Activated naive CD4-positive, alpha-beta T cell treated with anti-CD3 and anti-CD28 coated beads for 36 hours (primary cell): ENCODE results near the gene DNAJB8. TPM values are rescaled to one million over a fixed set of nuclear protein-coding genes. Genes with fewer than 3 reads are reported as not detected.

ENCODE experiments used
- CTCF ChIA-PET: fragments of 350-600 bp; sonication (Branson Sonifier 250); formaldehyde crosslinking; loops from one replicate; lab custom pipeline; 2021; ENCODE audit warnings: antibody characterized with exemption; lab: Charles Lee
- DNase-seq: peaks from one replicate; pipeline ENCODE4 v3.0.0-alpha.2; 2020
- H3K27ac Mint-ChIP-seq: one replicate; pipeline ENCODE4 v1.8.0; 2021; ENCODE audit warnings: mild to moderate bottlenecking, mixed read lengths
- H3K27me3 Mint-ChIP-seq: one replicate; pipeline ENCODE4 v1.8.0; 2021; ENCODE audit warnings: low read depth, mixed read lengths
- H3K36me3 Mint-ChIP-seq: one replicate; pipeline ENCODE4 v1.8.0; 2021; ENCODE audit warnings: low read depth, mixed read lengths
- H3K4me1 Mint-ChIP-seq: one replicate; pipeline ENCODE4 v1.8.0; 2021; ENCODE audit warnings: low read depth, mixed read lengths
- H3K4me3 Mint-ChIP-seq: one replicate; pipeline ENCODE4 v1.8.0; 2021; ENCODE audit warnings: mild to moderate bottlenecking, moderate library complexity, mixed read lengths
- H3K9me3 Mint-ChIP-seq: one replicate; pipeline ENCODE4 v1.8.0; 2021; ENCODE audit warnings: mixed read lengths
- intact Hi-C: fragments of 100-400 bp; cut with micrococcal nuclease; formaldehyde crosslinking; loops from one replicate; pipeline ENCODE4 v1.15.1; 2023
- total RNA-seq, 2 experiments: library from RNA; stranded (reverse); gene quantifications; one replicate each; pipeline ENCODE4 v1.2.3, GENCODE V29; 2021

The DNAJB8 gene
- total RNA-seq, 2 experiments from 2014 or later, result not detected

DNA sequence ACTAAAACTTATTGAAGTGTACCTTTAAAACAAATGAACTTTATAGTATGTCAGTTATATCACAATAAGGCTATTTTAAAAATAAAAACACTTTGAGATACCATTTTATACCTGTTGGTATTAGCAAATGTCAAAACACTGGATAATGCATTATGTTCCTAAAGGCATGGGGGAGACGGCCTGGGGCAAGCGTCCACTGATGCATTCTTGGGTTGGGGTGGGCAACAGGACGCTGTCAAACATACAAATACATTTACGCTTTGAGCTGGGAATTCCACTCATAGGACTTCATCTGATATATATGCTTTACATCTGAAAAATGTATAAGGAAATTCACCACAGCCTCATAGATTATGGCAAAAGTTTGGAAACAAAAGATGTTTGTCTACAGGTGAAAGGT is 33.9 kb upstream of the DNAJB8 start:
- H3K27me3 Mint-ChIP-seq, result peaks cover 30% of the 10 kb centered on the region
- CTCF ChIA-PET, result interaction anchor here (1.6 kb wide), 1 partner anchor 75 kb away, joined by 5 read pairs; no protein-coding TSS in a partner anchor
- H3K4me3 Mint-ChIP-seq, result no peak overlapping the region
- no peaks in the 10 kb centered on the region for H3K4me1 Mint-ChIP-seq
- no peak overlapping the region for H3K27ac Mint-ChIP-seq
- no peak for DNase-seq
- no peaks in the 10 kb centered on the region for H3K9me3 Mint-ChIP-seq
- no peaks in the 10 kb centered on the region for H3K36me3 Mint-ChIP-seq
- intact Hi-C loops, result loop anchor here (2.0 kb wide), 1 partner anchor 84 kb away; no protein-coding TSS in a partner anchor

DNA sequence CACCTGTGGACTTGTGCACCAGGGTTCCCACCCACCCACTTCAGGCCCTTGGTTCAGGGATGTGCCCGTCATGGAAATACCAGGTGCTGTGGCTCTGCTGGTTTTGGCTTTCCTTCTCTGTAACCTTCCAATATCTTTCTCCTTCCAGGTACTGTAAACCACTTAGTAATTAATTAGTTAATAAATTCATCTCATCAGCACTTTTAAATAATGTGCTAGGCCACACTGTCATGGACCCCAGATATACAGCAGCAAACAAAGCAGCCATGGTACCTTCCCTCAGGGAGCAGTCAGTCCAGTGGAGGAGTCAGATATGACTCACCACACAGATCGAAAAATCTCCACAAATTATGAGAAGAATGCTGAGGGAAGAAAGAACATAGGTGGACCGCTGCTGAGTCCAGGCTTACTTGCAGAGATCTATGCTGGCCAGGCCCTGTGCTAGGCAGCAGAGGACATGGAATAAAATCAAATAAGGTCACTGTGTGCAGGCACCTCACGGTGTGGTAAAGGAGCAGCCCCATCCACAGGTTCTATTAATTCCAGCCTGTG is 33.1 kb upstream of the DNAJB8 start:
- CTCF ChIA-PET, result interaction anchor here (1.5 to 5.7 kb wide), 3 partner anchors 74 to 109 kb away, joined by 8 to 63 read pairs (median 11); no protein-coding TSS in a partner anchor
- Mint-ChIP-seq H3K4me1 (no peaks in the 10 kb centered on the region), H3K9me3 (no peaks in the 10 kb centered on the region), H3K27ac (no peak overlapping the region), H3K27me3 (peaks cover 37% of the 10 kb centered on the region), H3K36me3 (no peaks in the 10 kb centered on the region), H3K4me3 (no peak overlapping the region)
- intact Hi-C loops, result loop anchor here (2.0 to 10.0 kb wide), 2 partner anchors 85 to 345 kb away; partner anchors contain the start of gene EEFSEC
- no peak for DNase-seq

GRCh38 chr3:128498901-128499530 is 32.3 kb upstream of the DNAJB8 start:
- peaks cover 42% of the 10 kb centered on the region for H3K27me3 Mint-ChIP-seq
- no peak overlapping the region for H3K4me3 Mint-ChIP-seq
- no peaks in the 10 kb centered on the region for H3K36me3 Mint-ChIP-seq
- CTCF ChIA-PET, result interaction anchor here (0.5 to 5.7 kb wide), 8 partner anchors 8 to 655 kb away, joined by 3 to 63 read pairs (median 4); no protein-coding TSS in a partner anchor
- no peak for DNase-seq
- no peak overlapping the region for H3K27ac Mint-ChIP-seq
- no peaks in the 10 kb centered on the region for H3K9me3 Mint-ChIP-seq
- intact Hi-C loops, result loop anchor here (10.0 kb wide), 1 partner anchor 344 kb away; the partner anchor contains the start of gene EEFSEC
- H3K4me1 Mint-ChIP-seq, result no peaks in the 10 kb centered on the region

- peaks cover 2% of the 10 kb centered on the region for H3K4me1 Mint-ChIP-seq
- intact Hi-C loops, result loop anchor here (10.0 kb wide), 1 partner anchor 343 kb away; the partner anchor contains the start of gene EEFSEC
- H3K27me3 Mint-ChIP-seq, result peaks cover 49% of the 10 kb centered on the region
- no peak for DNase-seq
- no peak overlapping the region for H3K27ac Mint-ChIP-seq
- peak overlapping the region; percentile 49 for H3K4me3 Mint-ChIP-seq
- H3K9me3 Mint-ChIP-seq, result no peaks in the 10 kb centered on the region
- CTCF ChIA-PET, result interaction anchor here (0.9 to 5.7 kb wide), 9 partner anchors 8 to 111 kb away, joined by 3 to 63 read pairs (median 4); no protein-coding TSS in a partner anchor
- no peaks in the 10 kb centered on the region for H3K36me3 Mint-ChIP-seq
Measured at GRCh38 chr3:128498127-128498626, 31.5 kb upstream of the DNAJB8 start.

DNA sequence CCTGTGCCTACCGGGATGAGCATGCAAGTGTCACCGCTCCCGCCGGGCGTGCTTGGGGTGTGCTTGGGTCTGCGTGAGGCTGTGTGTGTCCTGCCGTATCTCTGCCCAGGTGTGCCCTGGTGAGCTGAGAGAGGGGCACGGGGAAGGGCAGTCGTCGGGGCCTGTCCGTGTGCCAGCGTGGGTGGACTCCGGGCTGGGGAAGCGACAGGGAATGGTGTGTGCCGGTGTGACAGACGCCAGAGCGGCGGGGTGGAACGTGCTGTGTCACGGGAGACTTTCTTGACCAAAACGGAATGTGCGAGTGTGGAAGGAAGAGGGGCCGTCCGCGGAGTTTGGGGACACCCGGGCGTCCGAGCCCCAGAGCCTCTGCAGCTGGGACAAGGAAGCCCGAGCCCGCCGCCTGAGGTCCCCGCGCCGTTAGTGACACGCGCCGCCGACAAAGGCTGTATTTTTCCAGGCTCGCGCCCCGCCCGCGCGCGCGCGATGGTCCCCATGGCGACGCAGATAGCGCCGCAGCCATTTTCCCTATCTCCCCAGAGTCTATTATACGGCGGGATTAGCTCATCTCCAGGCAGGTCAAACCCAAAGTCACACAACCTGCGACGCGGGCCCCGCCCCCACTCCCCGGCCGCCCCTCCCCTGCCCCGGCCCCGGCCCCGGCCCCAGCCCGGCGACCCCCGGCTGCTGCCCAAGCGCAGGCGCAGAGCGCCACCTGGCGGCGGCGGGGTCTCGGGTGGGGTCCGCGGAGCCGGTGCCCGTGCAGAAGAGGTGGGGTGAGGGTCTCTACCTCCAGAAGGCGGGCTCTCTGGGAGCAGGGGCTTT is 30.8 kb upstream of the DNAJB8 start:
- Mint-ChIP-seq H3K36me3 (no peaks in the 10 kb centered on the region), H3K27me3 (peaks cover 49% of the 10 kb centered on the region), H3K27ac (no peak overlapping the region), H3K4me3 (peak overlapping the region; percentile 68), H3K4me1 (peaks cover 3% of the 10 kb centered on the region), H3K9me3 (no peaks in the 10 kb centered on the region)
- CTCF ChIA-PET, result interaction anchor here (0.9 to 5.7 kb wide), 12 partner anchors 8 to 111 kb away, joined by 3 to 63 read pairs (median 4); no protein-coding TSS in a partner anchor
- DNase-seq, result peak; percentile 74
- intact Hi-C loops, result loop anchor here (1.0 to 10.0 kb wide), 5 partner anchors 8 to 423 kb away; partner anchors contain the start of gene EEFSEC

DNA sequence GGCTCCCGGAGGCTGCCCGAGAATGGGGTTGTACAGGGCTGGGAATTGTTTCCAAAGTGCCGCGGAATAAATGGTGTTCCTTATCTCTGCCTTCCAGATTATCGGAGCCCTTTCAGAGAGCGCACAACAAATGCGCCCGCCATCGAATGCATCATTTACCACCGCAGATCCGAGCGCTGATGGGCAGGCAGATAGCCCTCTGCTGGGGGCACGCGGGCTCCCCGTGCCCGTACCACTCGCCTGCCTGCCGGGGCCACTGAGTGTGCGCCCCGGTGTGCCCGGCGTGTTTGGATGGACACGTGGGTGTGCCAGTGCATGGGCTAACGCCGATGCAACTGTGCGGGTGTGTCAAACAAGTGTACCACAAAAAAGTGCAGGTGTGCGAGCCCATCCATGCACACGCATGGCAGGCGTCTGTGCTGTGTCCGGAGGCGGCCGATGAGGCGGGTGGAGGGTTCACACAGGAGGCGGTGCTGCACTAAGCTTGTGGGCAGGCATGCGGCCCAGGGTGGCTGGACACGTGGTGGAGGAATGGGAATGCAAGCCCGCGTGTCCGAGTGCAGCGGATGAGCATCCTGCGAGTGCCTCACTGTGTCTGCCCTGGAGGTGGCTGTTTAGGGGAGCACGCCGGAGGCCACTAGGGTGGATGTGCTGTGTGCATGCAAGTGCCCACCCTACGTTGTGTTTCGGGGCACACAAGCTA is 30.1 kb upstream of the DNAJB8 start:
- Mint-ChIP-seq H3K36me3 (no peaks in the 10 kb centered on the region), H3K27me3 (peaks cover 52% of the 10 kb centered on the region), H3K4me3 (peak overlapping the region; percentile 68), H3K9me3 (no peaks in the 10 kb centered on the region), H3K27ac (no peak overlapping the region), H3K4me1 (peaks cover 8% of the 10 kb centered on the region)
- CTCF ChIA-PET, result interaction anchor here (0.9 to 5.7 kb wide), 12 partner anchors 9 to 112 kb away, joined by 3 to 63 read pairs (median 4); no protein-coding TSS in a partner anchor
- DNase-seq, result no peak
- intact Hi-C loops, result loop anchor here (1.0 to 10.0 kb wide), 5 partner anchors 7 to 422 kb away; partner anchors contain the start of gene EEFSEC

- CTCF ChIA-PET, result interaction anchor here (0.6 to 5.7 kb wide), 4 partner anchors 9 to 71 kb away, joined by 3 to 63 read pairs (median 3); no protein-coding TSS in a partner anchor
- no peak for DNase-seq
- Mint-ChIP-seq H3K4me1 (peaks cover 11% of the 10 kb centered on the region), H3K9me3 (no peaks in the 10 kb centered on the region), H3K27ac (no peak overlapping the region), H3K4me3 (no peak overlapping the region), H3K36me3 (no peaks in the 10 kb centered on the region), H3K27me3 (peaks cover 56% of the 10 kb centered on the region)
- intact Hi-C loops, result loop anchor here (2.0 to 10.0 kb wide), 3 partner anchors 113 to 421 kb away; partner anchors contain the start of gene EEFSEC
Measured at GRCh38 chr3:128496019-128496601, 29.4 kb upstream of the DNAJB8 start.

DNA sequence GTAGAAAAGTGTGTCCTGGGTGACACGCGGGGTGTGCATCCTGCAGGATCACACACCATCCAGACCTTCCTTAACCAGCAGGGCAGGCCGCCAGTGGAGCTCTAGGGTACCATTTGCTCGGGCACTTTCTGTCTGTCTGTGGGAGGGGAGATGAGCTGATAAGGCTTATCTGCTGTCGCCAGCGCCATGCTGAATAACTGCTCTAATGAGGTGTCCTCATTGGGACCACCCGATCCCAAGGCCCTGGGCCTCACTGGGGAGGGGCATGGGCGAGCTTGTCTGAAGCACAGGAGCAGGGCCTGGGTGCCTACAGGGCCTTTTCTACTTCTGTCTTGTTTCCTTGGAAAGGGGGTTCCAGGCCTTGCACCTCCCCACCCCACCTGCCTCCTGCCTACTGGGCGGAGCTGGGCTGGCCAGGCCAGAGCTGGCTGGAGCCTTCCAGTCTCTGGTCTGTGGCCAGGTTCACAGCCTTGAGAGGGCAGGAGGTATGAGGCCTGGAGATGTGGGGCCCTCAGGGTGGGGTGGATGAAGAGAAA is 28.8 kb upstream of the DNAJB8 start:
- H3K4me3 Mint-ChIP-seq, result no peak overlapping the region
- no peak overlapping the region for H3K27ac Mint-ChIP-seq
- H3K4me1 Mint-ChIP-seq, result peaks cover 15% of the 10 kb centered on the region
- no peaks in the 10 kb centered on the region for H3K36me3 Mint-ChIP-seq
- no peak for DNase-seq
- peaks cover 57% of the 10 kb centered on the region for H3K27me3 Mint-ChIP-seq
- no peaks in the 10 kb centered on the region for H3K9me3 Mint-ChIP-seq
- CTCF ChIA-PET, result interaction anchor here (0.6 to 5.7 kb wide), 5 partner anchors 11 to 188 kb away, joined by 3 to 63 read pairs (median 4); no protein-coding TSS in a partner anchor
- intact Hi-C loops, result loop anchor here (10.0 kb wide), 1 partner anchor 341 kb away; the partner anchor contains the start of gene EEFSEC

DNA sequence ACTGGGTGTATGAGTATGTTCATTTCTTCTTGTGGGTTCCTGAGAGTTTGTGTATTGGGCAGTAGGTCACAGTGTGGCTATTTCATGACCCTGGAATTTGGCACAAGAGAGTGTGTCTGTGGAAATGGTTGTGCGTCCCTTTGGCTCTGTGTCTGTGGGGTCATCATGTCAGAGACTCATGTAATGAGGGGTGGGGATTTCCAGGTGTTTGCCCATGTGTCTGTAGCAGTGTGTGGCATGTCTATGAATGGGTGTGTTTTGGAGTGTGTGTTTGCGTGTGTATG is 27.6 kb upstream of the DNAJB8 start:
- H3K27me3 Mint-ChIP-seq, result peaks cover 63% of the 10 kb centered on the region
- H3K4me1 Mint-ChIP-seq, result peaks cover 20% of the 10 kb centered on the region
- no peaks in the 10 kb centered on the region for H3K9me3 Mint-ChIP-seq
- no peaks in the 10 kb centered on the region for H3K36me3 Mint-ChIP-seq
- H3K4me3 Mint-ChIP-seq, result no peak overlapping the region
- intact Hi-C loops, result loop anchor here (5.0 to 10.0 kb wide), 3 partner anchors 78 to 397 kb away; partner anchors contain the start of gene EEFSEC
- CTCF ChIA-PET, result interaction anchor here (5.7 kb wide), 1 partner anchor 69 kb away, joined by 63 read pairs; no protein-coding TSS in a partner anchor
- no peak overlapping the region for H3K27ac Mint-ChIP-seq
- no peak for DNase-seq

DNA sequence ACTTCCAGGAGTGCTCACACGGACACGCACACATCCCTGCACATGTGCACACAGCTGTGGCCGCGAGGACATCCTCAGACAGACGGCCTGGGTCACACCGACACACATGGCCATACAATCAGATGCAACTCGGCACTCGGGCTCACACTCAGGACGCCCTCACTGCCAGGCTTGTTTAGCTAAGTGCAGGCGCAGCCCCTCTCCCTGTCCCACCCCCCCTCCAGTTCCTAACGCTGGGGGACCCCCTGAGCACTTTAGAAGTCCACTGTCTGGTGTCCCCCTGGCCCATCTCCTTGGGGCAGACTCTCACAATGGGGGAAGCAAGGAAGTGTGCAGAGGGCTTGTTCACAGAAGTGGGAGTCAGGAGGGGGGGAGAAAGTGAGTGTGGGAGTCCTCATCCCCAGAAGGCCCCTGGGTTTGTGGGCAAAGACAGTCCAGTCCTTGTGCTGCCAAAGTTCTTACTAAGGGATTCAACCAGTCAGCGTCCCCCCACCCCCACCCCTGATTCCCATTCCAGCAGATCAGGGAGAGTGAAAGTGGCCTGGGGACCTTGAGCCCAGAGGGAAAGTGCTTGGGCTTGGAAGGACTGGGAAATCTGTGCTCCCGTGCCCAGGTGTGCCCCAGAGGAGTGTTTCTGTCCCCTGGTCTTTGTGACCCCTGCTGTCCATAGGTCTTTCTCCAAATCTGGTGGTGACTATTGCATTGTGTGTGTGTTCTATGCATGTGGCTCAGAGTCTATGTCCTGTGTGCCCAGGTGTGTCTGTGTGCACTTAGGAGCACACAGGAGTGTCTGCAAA is 27.1 kb upstream of the DNAJB8 start:
- Mint-ChIP-seq H3K4me3 (no peak overlapping the region), H3K4me1 (peaks cover 20% of the 10 kb centered on the region), H3K27me3 (peaks cover 63% of the 10 kb centered on the region), H3K9me3 (no peaks in the 10 kb centered on the region), H3K27ac (no peak overlapping the region), H3K36me3 (no peaks in the 10 kb centered on the region)
- CTCF ChIA-PET, result interaction anchor here (0.8 to 0.9 kb wide), 2 partner anchors 67 to 115 kb away, joined by 3 read pairs; no protein-coding TSS in a partner anchor
- intact Hi-C loops, result loop anchor here (5.0 to 10.0 kb wide), 3 partner anchors 79 to 396 kb away; partner anchors contain the start of gene EEFSEC
- DNase-seq, result no peak
